Astrocyte of the spinal cord (primary cell): ENCODE data around the gene TRIM8.
A peak's percentile ranks its signal among the peaks of the same experiment; 100 is the strongest.

Source experiments
- DNase-seq: peaks from one replicate; pipeline ENCODE4 v3.0.0; 2011; ENCODE audit warnings: low read depth, low spot score
- H3K4me3 ChIP-seq: 2 replicates; pipeline ENCODE4 v1.5.1; 2011; ENCODE audit warnings: low read depth, mild to moderate bottlenecking, low read length, moderate library complexity
- in situ Hi-C: cut with HindIII; loops from 2 replicates; pipeline ENCODE4 v1.10.0; 2017; ENCODE audit warnings: low sequenced_read_pairs
- TF ChIP-seq, protein P1 (sequence below): IDR thresholded peaks from 2 replicates; pipeline ENCODE4 v1.5.1; 2012; ENCODE audit warnings: low read depth, mild to moderate bottlenecking, low read length, inconsistent platforms

Gene TRIM8, protein sequence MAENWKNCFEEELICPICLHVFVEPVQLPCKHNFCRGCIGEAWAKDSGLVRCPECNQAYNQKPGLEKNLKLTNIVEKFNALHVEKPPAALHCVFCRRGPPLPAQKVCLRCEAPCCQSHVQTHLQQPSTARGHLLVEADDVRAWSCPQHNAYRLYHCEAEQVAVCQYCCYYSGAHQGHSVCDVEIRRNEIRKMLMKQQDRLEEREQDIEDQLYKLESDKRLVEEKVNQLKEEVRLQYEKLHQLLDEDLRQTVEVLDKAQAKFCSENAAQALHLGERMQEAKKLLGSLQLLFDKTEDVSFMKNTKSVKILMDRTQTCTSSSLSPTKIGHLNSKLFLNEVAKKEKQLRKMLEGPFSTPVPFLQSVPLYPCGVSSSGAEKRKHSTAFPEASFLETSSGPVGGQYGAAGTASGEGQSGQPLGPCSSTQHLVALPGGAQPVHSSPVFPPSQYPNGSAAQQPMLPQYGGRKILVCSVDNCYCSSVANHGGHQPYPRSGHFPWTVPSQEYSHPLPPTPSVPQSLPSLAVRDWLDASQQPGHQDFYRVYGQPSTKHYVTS

DNA sequence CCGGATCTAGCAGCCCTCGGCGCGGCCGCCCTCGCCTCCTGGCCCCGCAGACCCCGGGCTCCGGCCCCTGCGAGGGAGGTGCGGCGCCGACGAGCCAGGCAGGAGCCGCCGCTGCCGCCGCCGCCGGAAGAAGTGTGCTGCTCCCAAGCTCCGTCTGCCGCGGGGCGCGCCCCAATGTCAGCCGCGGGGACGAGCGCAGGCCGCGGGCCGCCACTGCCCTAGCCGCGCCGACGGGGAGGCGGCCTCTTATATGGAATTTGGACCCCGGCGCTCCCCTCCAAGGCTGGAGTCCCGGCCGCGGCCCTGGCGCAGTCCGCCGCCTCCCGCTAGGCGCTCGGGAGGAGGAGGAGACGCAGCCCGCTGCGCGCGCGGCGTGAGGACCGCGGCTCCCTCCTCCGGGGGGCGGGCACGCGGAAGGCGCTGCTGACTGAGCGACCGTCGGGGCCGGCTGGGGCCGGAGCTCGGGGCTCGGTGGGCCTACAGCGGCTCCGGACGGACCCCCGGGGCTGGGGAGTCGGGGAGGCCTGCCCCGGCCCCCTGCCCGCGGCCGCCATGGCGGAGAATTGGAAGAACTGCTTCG lies at the start of gene TRIM8:
Gene TRIM8 (plus strand): TSS at position 414 of the 580 bp plus-strand sequence. CDS start 139 bp downstream, at position 553.
- TF ChIP-seq, protein P1, sequence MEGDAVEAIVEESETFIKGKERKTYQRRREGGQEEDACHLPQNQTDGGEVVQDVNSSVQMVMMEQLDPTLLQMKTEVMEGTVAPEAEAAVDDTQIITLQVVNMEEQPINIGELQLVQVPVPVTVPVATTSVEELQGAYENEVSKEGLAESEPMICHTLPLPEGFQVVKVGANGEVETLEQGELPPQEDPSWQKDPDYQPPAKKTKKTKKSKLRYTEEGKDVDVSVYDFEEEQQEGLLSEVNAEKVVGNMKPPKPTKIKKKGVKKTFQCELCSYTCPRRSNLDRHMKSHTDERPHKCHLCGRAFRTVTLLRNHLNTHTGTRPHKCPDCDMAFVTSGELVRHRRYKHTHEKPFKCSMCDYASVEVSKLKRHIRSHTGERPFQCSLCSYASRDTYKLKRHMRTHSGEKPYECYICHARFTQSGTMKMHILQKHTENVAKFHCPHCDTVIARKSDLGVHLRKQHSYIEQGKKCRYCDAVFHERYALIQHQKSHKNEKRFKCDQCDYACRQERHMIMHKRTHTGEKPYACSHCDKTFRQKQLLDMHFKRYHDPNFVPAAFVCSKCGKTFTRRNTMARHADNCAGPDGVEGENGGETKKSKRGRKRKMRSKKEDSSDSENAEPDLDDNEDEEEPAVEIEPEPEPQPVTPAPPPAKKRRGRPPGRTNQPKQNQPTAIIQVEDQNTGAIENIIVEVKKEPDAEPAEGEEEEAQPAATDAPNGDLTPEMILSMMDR: no peak
- in situ Hi-C loops: no loop called here
- peak within 1 kb of the TSS; percentile 85 for H3K4me3 ChIP-seq
- DNase-seq: peak; percentile 32

- TF ChIP-seq, protein P1: no peak
- no peak for DNase-seq
- in situ Hi-C loops: no loop called here
- H3K4me3 ChIP-seq: no peak overlapping the region
Observed at GRCh38 chr10:102595293-102595692, 49.0 kb upstream of the TRIM8 start.

- TF ChIP-seq, protein P1: no peak
- no peak for DNase-seq
- H3K4me3 ChIP-seq: no peak overlapping the region
- in situ Hi-C loops: no loop called here
Observed at GRCh38 chr10:102595897-102596296, 48.4 kb upstream of the TRIM8 start.

GRCh38 chr10:102596506-102596971 lies 47.7 kb upstream of the TRIM8 start:
- H3K4me3 ChIP-seq: no peak overlapping the region
- in situ Hi-C loops: no loop called here
- peak; percentile 51 for DNase-seq
- TF ChIP-seq, protein P1: peak; percentile 92

DNA sequence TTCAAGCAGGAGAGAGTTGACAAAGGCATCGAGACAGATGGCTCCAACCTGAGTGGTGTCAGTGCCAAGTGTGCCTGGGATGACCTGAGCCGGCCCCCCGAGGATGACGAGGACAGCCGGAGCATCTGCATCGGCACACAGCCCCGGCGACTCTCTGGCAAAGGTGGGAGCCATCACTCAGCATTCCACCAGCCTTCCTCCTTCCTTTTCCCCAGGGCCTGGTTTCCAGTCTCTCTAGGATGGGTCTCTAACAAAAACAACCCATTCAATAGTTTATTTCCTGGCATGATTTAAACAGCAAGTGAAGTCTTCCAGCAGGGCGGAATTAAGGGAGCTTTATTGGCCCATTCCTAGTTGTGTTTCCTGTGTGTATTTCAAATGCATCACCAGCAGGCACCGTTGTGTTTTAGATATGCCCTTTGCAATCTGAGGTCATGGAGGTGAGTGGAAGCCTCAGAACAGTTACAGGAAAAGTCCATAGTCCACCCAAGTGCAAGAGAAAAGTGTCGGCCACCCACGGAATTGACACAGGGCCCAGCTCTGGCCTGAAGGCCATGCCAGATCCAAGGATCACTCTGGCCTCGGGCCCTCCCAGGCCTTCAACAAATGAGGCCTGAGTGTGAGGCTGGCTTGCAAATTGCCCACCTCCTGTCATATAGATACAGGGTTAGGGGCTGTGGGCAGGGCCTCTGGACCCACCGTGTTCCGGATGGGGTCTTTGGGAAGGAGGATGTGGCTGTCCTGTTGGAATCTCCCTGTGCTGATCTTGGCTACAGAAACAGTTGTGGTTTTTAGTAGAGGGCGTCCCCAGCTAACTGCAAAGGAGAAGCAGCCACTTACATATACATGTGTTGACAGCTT lies 46.9 kb upstream of the TRIM8 start:
- H3K4me3 ChIP-seq: no peak overlapping the region
- TF ChIP-seq, protein P1: no peak
- in situ Hi-C loops: no loop called here
- no peak for DNase-seq

DNA sequence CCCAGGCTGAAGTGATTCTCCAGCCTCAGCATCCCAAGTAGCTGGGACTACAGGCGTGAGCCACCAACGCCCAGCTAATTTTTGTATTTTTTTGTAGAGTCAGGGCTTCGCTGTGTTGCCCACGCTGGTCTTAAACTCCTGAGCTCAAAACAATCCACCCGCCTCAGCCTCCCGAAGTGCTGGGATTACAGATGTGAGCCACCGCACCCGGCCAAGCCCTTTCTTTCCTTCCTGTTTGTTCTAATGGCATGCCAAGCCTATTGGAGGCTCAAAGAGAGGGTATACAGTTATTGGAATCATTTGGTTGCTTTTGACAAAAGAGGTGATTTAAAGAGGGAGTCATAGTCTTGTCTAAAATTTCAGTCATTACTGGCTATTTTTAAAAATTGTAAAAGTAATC lies 46.0 kb upstream of the TRIM8 start:
- DNase-seq: no peak
- TF ChIP-seq, protein P1: no peak
- H3K4me3 ChIP-seq: no peak overlapping the region
- in situ Hi-C loops: no loop called here
